ENCODE data around the gene DSG3. TPM values are rescaled to one million over a fixed set of nuclear protein-coding genes. Genes with fewer than 3 reads are reported as not detected.

Gene DSG3
- total and polyA plus RNA-seq, 10 of the 15 experiments (the other 5 are each of a cell fraction or from before 2014, with no cell fraction given): 0.01 to 0.36 (median 0.30) TPM

- no peak for TF ChIP-seq ATF2 (IDR thresholded peaks at IDR 0.05; ENCODE audit: low read length)
- TF ChIP-seq, protein P1, sequence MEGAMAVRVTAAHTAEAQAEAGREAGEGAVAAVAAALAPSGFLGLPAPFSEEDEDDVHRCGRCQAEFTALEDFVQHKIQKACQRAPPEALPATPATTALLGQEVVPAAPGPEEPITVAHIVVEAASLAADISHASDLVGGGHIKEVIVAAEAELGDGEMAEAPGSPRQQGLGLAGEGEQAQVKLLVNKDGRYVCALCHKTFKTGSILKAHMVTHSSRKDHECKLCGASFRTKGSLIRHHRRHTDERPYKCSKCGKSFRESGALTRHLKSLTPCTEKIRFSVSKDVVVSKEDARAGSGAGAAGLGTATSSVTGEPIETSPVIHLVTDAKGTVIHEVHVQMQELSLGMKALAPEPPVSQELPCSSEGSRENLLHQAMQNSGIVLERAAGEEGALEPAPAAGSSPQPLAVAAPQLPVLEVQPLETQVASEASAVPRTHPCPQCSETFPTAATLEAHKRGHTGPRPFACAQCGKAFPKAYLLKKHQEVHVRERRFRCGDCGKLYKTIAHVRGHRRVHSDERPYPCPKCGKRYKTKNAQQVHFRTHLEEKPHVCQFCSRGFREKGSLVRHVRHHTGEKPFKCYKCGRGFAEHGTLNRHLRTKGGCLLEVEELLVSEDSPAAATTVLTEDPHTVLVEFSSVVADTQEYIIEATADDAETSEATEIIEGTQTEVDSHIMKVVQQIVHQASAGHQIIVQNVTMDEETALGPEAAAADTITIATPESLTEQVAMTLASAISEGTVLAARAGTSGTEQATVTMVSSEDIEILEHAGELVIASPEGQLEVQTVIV (IDR thresholded peaks at IDR 0.05; ENCODE audit: borderline replicate concordance, partially characterized antibody): no peak
- no peak for TF ChIP-seq NFYA (IDR thresholded peaks at IDR 0.05; ENCODE audit: borderline replicate concordance, low read depth, low read length)
These were observed 62.0 kb downstream of the DSG3 start (continued) for GRCh38 chr18:31509571-31509970.

- H2AFZ ChIP-seq (ENCODE audit: control insufficient read depth, low read depth, low read length): no peak overlapping the region
- CTCF ChIA-PET: interaction anchor here (0.7 to 1.6 kb wide), 5 partner anchors 10 to 86 kb away, joined by 3 to 6 read pairs (median 5); no protein-coding TSS in a partner anchor
- H3K27ac ChIP-seq (ENCODE audit: control insufficient read depth, insufficient read depth): no peak overlapping the region
- H3K9ac ChIP-seq (ENCODE audit: control insufficient read depth, insufficient read depth, low read length): no peak overlapping the region
- POLR2A ChIA-PET: interaction anchor here (1.0 to 3.0 kb wide), 2 partner anchors 9 to 10 kb away, joined by 3 to 9 read pairs; no protein-coding TSS in a partner anchor
- ATAC-seq (peak; percentile 48), DNase-seq (ENCODE audit: low read depth, low spot score) (no peak), FAIRE-seq (no peak)
- intact Hi-C loops (cut with micrococcal nuclease; ENCODE audit: unreplicated experiment): no loop called here
- H4K20me1 ChIP-seq (ENCODE audit: control insufficient read depth, insufficient read depth): no peaks in the 10 kb centered on the region
- SMC1A ChIA-PET (ENCODE audit: uncharacterized antibody, unreplicated experiment): interaction anchor here (0.9 to 3.2 kb wide), 6 partner anchors 9 to 86 kb away, joined by 3 to 21 read pairs (median 8); partner anchors contain the start of gene DSG2
- no peaks in the 10 kb centered on the region for H3K27me3 ChIP-seq (replicated peaks in 1 of 2; ENCODE audit: control insufficient read depth in 2 of 2, insufficient read depth in 2 of 2, low read length in 1 of 2)
- H3K9me3 ChIP-seq (replicated peaks; ENCODE audit: control insufficient read depth, insufficient read depth, low read length): no peaks in the 10 kb centered on the region; the same call in 2 of the 3 replicates
- TF ChIP-seq HDAC2 (IDR thresholded peaks at IDR 0.05) (no peak), EED (IDR thresholded peaks at IDR 0.05; ENCODE audit: low read depth) (no peak), ZSCAN29 (IDR thresholded peaks at IDR 0.05) (no peak), MYC (IDR thresholded peaks at IDR 0.05; ENCODE audit: insufficient read depth, insufficient read length, insufficient replicate concordance, low read length, severe bottlenecking) (no peak), HCFC1 (IDR thresholded peaks at IDR 0.05; ENCODE audit: low read length) (no peak), ZNF217 (IDR thresholded peaks at IDR 0.05) (no peak), ESRRA (IDR thresholded peaks at IDR 0.05; ENCODE audit: low read length) (no peak), SMARCA5 (IDR thresholded peaks at IDR 0.05) (no peak), RBBP5 (conservative IDR thresholded peaks at IDR 0.05) (no peak), STAT1 (conservative IDR thresholded peaks at IDR 0.05) (no peak), KAT2A (conservative IDR thresholded peaks at IDR 0.05; ENCODE audit: control insufficient read depth, low read depth, low read length) (no peak), GATAD2B (conservative IDR thresholded peaks at IDR 0.05; ENCODE audit: low read depth) (no peak), RUNX3 (IDR thresholded peaks at IDR 0.05; ENCODE audit: low read length) (no peak), CREB1 (IDR thresholded peaks at IDR 0.05; ENCODE audit: low read depth) (no peak)
- TF ChIP-seq, protein P2, sequence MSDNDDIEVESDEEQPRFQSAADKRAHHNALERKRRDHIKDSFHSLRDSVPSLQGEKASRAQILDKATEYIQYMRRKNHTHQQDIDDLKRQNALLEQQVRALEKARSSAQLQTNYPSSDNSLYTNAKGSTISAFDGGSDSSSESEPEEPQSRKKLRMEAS (IDR thresholded peaks at IDR 0.05; ENCODE audit: low read depth, low read length): no peak
- in situ Hi-C loops (cut with MboI): no loop called here
- H3K36me3 ChIP-seq (ENCODE audit: control insufficient read depth in 2 of 2, insufficient read depth in 2 of 2, low read length in 1 of 2): no peaks in the 10 kb centered on the region
- H3K4me3 ChIP-seq: no peak overlapping the region
- RAD21 ChIA-PET (ENCODE audit: unreplicated experiment): interaction anchor here (1.0 to 3.1 kb wide), 3 partner anchors 10 to 19 kb away, joined by 3 to 16 read pairs (median 3); no protein-coding TSS in a partner anchor
- peaks cover 11% of the 10 kb centered on the region for H3K79me2 ChIP-seq (ENCODE audit: control insufficient read depth, insufficient read depth, low read length)
- no peak overlapping the region; the same call in 1 of the 2 replicates for H3K4me2 ChIP-seq (ENCODE audit: control insufficient read depth, insufficient read depth)
- peaks cover 13% of the 10 kb centered on the region for H3K4me1 ChIP-seq (ENCODE audit: control insufficient read depth, insufficient read depth, low read length)
- no TSS peak for BruUV-seq (replicated peaks)
These were observed 62.8 kb downstream of the DSG3 start for GRCh38 chr18:31510319-31510718.

Measured in GM12878 (cell line).